Measurements from ENCODE around the gene SCUBE3.
A peak's percentile ranks its signal among the peaks of the same experiment; 100 is the strongest.

SCUBE3 gene

GRCh38 chr6:35214869-35215664 is 1.3 kb downstream of the SCUBE3 start:
- no peak for DNase-seq

DNA sequence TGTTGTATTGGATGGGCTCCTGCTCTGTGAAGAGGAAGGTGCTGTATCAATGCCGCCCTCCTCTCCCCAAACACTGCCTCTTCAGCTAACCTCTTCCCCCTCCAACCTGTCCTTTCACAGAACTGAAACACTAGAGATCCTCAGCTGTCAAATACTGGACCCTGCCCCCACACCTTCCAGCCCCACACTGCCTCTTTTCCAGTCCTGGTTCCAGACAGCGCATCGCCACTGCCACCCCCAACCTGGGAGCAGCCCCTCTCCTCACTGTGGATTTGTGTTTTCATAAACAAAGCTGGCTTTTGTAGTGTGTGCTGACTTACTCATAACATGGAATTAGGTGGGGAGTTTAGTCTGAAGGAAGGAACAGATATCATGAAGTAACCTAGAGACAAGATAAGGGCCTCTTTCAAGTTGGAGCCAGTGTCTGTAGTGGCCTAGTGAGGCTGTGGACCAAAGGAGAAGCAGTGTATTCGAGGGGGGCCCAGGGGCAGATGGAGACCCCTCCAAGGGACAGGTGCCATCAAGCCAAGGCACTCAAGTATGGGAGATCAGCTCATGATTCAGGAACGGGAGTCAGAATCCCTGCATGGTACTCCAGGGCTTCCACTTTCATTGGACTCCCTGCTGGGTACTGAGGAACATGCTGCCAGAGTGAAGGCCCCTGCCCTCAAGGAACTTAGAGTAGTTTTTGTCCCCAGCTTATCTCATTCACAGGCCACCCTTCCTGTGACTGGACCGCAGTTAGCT is 2.1 kb downstream of the SCUBE3 start:
- no peak for DNase-seq

GRCh38 chr6:35216412-35216732 is 2.6 kb downstream of the SCUBE3 start:
- DNase-seq: no peak

DNA sequence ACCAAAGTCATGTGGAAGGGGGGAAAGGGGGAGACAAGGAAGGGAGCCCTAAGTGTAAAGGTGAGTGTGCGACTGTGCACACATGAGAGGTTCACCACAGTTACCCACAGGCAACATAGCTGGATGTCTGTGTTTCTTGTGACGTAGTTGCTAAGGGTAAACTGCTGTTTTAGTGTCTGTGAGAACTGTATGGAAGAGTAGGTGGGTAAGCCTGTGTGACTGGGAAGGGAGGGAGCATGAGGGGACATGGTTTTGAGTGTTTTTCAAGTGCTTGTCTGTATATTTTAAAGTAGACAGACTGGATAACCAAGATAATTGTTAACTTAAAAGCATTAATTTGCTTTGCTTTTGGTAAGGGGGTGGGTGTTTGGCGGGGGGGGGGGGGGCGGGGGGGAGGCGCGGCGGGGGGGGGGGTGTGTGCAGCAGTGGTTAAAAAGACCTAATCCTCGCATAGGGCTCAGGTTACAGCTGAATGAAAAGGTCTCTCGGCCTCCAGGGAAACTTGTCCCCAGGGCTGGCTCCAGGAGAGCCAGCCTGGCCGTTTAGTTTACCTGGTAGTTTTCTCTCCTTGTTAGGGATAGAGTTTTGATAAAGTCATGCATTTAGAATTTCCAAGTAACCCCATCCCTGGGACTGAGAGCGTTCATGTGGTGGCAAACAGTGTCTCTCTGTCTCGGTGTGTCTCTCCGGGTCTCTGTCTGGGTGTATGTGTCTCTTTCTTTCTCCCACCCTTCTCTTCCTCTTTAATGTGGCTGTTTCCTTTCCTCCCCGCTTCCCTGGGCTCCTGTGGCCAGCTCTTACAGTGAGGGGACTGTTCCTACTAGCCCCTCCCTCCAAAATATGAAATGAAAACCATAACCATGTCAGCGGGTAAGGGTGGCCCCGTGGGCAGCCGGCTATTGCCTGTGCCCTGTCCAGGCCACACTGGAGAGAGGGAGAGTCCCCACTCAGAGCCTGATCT is 3.4 kb downstream of the SCUBE3 start:
- DNase-seq: peak in 1 of 3 donors; percentile 12

DNA sequence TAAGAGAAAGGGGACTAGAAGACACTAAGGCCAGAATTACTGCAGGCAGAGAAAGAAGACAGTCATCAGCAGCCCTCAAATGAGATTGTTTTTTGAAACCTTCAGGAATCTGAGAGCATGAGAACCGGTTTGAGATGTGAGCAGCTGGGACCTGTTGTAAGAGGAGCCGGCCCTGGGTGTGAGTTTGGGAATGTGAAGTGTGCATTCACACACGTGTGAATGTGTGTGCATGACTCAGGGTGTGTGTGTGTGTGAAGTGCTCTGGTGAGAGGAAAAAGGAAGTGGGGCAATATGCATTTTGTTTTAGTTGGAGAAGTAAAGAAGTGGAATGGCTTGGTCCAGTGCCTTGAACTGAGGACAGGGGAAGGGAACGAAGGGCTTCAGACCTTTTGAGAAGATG is 4.3 kb downstream of the SCUBE3 start:
- DNase-seq: peak; percentile 39 to 44 (median 42)

GRCh38 chr6:35218456-35218855 is 4.7 kb downstream of the SCUBE3 start:
- no peak for DNase-seq

DNA sequence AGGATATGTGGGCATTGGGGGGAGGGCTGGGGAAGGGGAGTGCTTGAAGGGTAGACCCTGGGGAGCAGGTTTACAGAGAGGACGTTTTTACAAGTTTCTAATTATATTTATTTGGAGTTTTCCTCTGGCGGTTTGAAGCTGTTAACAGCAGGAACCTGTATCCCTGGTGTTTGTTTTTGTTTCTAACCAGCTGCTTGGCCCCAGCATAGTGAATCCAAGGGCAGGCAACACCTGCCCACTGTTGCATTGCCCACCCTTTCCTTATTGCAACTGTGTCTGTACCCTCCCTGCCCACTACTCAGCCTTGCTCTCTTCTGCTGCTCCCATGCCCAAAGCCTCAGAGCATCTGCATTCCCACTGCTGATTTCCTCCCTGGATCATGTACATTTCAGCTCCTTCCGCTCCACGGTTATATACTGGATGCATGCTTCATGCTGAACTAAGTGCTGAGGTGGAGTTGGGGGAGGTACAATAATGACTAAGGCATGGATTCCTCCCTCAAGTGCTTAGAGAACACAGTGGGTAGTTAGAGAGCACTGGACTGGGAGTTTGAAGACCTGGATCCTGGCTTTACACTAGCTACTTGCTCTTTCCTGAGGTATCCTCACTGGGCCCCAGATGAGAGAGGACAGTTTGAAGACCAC is 6.0 kb downstream of the SCUBE3 start:
- no peak for DNase-seq

- no peak for DNase-seq
Measured at GRCh38 chr6:35220711-35221110, 7.0 kb downstream of the SCUBE3 start.

- no peak for DNase-seq
Measured at GRCh38 chr6:35223396-35223795, 9.6 kb downstream of the SCUBE3 start.

- peak in 1 of 3 donors; percentile 16 for DNase-seq
Measured at GRCh38 chr6:35224720-35225119, 11.0 kb downstream of the SCUBE3 start.

- no peak for DNase-seq
Measured at GRCh38 chr6:35228481-35228880, 14.7 kb downstream of the SCUBE3 start.

DNA sequence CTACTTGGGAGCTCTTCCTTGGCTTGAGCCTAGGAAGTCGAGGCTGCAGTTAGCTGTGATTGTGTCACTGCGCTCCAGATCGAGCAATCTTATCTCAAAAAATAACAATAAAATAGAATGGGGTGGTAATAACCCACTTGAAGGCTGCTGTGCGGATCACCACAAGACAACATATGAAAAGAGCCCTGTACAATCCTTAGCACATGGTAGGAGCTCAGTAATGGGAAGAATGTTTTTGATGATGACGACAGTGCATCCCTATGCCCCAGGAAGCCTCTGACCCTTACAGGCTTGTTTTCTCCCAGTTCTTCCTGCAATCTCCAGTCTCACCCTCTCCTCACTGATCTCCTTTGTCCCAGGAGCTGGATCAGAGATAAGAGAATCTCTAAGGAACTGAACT is 15.5 kb downstream of the SCUBE3 start:
- DNase-seq: no peak

DNA sequence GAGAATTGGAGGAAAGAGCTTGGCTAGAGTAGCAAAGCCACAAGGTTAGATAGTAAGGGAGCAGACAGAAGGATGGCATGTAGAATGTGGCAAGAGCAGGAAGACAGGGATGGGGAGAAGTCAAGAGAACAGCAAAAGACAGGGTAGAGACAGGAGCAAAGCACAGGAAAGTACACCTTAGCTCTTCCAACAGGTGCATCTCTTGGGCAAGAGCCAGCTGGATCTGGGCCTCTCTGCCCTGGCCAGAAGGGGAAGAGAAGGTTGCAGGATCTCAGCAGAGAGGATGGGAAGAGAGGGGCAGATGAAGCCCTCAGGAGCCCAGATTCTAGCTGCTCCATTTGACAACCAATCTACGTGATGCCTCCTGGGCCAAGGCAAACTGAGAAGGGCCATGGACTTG is 16.7 kb downstream of the SCUBE3 start:
- DNase-seq: no peak

DNA sequence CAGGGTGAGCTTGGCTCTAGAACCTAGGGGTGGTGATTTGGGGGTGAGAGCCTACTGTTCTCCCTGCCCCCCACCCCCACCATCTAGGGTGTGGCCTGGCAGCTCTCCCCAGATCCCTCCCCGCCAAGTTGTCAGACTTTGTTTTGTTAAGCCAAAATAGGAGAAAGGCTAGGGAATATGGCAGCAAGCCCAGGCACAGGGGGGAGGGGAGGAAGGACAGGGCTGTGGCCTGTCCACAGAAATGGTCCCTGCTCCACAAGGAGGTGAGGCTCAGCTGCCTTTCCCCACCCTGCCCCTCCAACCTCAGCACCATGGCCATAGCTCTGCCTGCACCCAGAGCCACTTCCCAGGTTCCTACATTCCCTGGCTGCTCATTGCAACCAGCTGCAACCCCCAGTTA is 17.2 kb downstream of the SCUBE3 start:
- DNase-seq: no peak

DNA sequence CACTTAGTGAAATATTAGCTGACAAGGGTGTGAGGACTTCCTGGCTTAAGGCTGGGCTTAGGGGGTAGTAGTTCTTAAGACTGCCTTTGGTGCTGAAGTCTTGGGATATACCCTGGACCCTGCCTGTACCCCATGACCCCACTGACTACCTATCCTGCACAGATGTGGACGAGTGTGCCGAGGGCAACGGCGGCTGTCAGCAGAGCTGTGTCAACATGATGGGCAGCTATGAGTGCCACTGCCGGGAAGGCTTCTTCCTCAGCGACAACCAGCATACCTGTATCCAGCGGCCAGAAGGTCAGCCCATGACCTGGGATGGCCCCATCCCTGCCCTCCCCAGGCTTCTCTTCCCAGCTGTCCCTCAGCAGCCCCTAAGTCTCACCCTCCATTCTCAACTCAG is 17.8 kb downstream of the SCUBE3 start:
- DNase-seq: no peak

- DNase-seq: no peak
Measured at GRCh38 chr6:35234901-35235300, 21.1 kb downstream of the SCUBE3 start.

DNA sequence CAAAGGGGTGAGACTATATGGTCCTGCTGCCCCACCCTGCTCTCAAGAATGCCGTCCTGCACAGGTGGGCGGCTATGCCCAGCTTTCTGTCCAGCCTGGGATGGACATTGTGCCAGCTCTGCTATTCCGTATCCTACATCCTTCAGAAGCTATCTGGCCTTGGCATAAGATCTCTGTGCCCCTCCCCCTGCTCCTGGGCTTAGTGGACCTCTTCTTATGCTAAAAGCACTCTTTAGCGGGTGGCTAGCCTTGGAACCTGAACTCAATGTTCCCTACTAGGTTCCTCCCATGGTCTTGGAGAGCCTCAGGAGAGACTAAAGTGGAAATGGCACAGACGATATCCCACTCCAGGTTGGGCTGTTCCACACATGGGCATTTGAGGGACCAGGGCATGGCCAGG is 22.5 kb downstream of the SCUBE3 start:
- no peak for DNase-seq

- DNase-seq: no peak
Measured at GRCh38 chr6:35237476-35237875, 23.7 kb downstream of the SCUBE3 start.

GRCh38 chr6:35238843-35239289 is 25.1 kb downstream of the SCUBE3 start:
- no peak for DNase-seq

GRCh38 chr6:35239581-35239980 is 25.8 kb downstream of the SCUBE3 start:
- no peak for DNase-seq

- peak; percentile 66 to 72 (median 68) for DNase-seq
Measured at GRCh38 chr6:35240838-35241801, 27.4 kb downstream of the SCUBE3 start.

Data from suppressor macrophage treated with lipopolysaccharide for 1 hour (primary cell).